HG02970 (cell line): Measurements from ENCODE around the gene ACOXL.
"Not testable (repeated sequence)": the region's sequence is repeated elsewhere in the genome, so short reads cannot be mapped to it uniquely, and the experiment has no call there.

ENCODE experiments used
- ATAC-seq: cut with Tn5 transposase; IDR thresholded peaks from one replicate; pipeline ENCODE4 v1.9.1; 2021; ENCODE audit warnings: mild to moderate bottlenecking, moderate library complexity, moderate number of reproducible peaks; ENCODE audit not compliant: unreplicated experiment, low FRiP score

The ACOXL gene

DNA sequence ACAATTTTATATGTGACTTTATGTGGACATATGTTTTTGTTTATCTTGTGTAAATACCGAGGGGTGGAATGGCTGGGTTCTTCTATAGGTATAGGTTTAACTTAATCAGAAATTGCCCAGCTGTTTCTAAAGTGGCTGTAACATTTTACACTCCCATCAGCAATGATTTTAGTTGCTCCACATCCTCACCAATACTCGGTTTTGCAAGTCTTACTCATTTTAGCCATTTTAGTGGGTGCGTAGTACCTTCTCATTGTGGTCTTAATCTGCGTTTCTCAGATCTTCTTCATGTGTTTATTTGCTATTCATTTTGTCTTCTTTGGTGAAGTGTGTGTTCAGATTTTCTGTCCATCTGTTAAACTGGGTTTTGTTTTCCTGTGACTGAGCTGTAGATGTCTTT is 292.9 kb downstream of the ACOXL start:
- no peak for ATAC-seq

DNA sequence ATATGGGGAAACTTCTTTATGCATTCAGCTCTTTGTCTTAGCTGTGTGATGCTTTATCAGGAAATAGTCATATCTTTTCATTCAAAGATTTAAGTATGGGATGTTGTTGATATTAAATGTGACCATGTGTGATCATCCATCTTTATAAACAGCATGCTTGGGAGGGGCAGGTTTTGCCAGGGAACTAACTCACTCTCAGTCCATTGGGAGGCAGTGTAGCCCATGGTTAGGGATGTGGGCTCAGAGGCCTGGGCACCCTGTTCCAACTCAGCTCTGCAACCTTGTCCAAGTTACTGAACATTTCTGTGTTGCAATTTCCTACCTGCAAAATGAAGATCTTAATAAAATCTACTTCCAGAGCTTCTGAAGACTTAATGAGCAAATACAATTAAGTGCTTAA is 296.3 kb downstream of the ACOXL start:
- ATAC-seq = no peak

DNA sequence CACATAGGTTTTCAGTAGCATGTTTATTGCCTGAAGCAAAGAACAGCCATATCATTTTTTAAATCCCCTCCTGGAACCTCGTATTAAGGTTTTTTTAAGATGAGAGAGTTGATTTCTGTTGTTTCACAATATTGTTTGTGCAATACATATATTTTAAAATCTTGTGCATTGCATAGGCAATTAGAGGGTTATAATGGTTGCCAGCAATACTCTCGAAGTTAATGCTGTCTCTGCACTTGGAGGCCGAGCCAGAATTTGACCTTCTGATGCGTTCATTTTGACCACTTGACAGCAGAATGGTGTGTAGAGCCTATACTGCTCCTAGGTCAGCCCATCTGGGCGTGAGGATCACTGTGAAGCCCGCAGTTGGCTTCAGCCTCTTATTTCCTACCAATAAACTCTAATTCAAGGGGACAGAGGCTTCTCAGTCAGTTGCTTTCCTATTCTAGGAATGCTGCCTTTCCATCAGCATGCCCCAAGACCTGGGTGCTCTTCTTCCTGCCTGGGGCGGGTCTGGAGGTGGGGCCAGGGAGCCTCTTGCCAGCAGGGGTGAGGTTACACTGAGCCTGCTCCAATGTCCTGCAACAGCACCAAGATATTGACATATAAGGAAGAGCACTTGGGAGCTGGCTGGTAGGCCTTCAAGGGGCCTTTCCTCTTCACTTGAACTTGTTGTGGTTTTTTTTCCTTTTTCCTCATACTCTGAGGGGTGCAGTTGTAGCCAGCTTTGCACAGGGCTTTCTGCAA is 297.0 kb downstream of the ACOXL start:
- no peak for ATAC-seq

DNA sequence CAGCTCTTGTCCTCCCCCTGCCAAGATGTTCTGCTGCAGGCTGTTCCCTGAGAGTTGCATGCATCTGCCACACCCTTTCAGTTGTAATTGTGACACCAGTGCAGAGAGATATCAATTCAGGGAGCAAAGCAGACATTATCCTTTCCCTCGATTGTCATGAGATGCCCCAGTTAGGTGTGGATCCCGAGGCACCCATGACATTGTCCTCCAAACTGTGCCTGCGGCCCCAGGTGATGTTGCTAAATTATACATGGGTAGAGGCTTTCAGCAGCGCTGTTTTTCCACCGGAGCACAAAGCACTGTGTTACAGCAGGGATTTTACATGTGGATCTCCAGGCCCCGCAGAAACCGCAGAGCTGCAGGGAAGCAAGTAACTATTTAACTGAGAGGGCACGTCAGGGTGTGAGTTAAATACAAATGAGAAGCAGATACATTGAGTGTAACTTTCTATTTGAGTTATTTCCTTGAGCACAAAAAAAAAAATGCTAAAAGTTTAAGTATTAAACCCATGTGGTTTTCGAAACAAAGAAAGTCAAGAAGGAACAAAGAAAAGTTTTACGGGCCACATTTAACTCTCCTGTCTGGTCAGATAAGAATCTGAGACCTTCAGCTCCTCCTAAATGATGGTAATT is 298.0 kb downstream of the ACOXL start:
- no peak for ATAC-seq

DNA sequence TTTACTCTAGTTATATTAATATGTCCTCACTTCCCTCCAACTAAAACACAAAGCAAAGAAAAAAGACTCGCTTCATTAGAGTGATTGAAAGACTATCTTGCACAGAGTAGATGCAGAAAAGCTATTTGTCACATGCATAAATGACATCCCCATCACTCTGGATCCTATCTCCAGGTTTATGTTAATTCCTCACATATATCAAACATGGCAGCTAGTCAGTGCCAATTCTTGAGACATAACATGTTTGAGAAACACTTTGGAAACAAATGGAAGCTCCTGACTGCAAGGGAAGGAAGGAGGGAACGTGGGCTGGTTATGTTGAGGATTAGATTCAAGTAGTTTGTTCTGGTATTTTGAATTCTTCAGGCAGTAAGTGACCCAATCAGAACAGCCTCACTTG is 298.6 kb downstream of the ACOXL start:
- no peak for ATAC-seq

DNA sequence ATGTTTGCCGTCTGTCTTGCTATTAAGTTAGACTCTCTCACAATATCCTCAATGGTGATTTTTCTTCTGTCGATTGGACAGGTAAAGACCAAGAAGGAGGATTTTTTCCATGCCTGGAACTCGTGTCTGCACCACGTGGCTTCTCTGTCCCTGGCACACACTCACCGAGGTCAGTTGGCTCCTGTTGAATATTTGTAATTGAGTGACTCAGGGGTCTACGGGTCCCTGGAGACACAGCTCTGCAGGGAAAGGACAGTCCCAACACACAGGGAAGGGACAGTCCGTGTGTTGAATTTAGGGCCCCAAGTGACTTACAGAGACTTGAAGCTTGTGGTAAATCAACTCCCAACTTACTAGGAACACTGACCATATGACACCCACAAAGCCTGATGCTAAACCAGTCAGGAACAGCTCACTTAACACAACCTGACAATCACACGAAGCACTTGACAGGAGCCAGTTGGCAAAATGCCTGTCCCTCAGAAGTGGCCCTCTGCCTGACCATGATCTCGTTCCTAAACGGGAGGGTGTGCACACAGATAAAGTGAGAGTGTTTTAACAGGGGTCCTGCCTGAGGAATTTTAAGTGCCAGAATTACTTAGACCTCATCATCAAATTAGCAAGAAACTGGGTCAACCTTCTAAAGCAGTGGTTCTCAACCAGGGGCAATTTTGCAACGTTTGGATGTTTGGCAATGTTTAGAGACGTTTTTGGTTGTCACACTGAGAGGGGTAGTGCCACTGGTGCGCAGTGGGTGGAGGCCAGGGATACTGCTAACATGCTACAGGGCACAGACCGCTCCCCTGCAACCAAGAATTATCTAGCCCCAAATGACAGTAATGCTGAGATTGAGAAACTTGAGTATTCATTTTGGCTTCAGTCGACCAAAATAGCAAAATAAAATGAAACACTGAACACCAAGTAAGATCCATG is 299.4 kb downstream of the ACOXL start:
- ATAC-seq = no peak

DNA sequence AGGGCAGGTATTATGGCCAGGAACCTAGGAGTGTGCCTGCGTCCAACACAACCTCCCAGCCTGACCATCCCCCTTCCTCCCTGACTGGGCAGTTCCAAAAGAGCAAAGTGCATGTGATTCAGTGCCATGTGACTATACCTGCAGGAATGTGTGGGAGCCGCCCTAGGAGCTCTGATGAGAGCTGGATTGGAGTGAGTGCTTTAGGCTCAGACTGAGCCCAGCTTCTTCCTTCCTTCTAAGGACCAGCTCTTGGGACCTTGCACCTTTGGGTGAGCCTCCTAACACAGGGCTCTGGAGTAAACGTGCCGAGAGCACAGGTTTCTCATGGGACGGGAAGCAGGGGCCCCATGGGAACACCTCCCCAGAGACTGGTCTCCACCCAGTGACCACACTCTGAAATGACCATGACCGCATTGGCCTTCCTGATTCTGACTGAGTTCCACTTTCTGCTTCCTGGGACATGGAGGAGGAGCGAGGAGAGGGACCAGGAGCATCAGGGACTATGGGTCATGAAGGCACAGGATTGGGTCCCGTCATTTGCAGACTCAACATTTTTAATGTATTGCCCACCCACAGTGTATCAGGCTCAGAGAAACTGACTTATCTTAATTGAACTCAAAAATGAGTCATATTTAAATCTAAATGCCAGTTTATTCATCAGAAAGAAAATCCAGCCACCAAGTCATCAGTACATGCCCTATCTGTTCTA is 300.5 kb downstream of the ACOXL start:
- ATAC-seq = no peak

DNA sequence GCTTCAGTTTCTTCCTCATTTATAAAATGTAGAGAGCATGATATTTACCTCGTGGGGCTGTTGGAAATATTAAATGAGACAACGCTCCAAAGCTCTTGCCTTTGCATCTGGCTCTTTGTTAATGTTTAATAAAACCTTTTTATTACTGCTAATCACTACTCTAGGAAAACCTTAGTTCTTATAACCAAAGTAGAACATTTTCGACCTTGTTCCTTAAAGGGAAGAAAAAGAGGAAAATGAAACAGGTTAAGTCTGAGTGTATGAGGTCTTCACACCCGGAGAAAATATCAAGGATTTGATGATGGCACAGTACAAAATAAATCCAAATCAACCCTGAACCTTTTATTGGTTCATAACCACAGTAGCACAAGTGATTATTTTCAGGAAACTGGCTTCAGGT is 301.8 kb downstream of the ACOXL start:
- no peak for ATAC-seq

DNA sequence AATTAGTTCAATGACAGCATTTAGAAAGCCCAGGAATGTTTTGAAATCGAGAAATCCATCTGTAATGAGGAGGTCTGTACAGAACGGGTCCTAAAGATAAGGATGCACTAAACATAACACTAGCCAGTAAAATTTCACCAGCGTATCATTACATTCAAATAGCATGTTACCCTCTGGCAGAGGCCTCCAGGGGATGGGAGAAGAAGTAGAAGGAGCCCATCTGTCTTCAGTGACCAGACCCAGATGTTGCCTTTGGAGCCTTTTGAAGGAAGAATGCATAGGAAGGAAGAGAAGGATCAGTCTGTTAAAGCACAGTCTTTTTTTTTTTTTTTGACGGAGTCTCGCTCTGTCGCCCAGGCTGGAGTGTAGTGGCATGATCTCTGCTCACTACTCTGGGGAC is 302.2 kb downstream of the ACOXL start:
- ATAC-seq = no peak

DNA sequence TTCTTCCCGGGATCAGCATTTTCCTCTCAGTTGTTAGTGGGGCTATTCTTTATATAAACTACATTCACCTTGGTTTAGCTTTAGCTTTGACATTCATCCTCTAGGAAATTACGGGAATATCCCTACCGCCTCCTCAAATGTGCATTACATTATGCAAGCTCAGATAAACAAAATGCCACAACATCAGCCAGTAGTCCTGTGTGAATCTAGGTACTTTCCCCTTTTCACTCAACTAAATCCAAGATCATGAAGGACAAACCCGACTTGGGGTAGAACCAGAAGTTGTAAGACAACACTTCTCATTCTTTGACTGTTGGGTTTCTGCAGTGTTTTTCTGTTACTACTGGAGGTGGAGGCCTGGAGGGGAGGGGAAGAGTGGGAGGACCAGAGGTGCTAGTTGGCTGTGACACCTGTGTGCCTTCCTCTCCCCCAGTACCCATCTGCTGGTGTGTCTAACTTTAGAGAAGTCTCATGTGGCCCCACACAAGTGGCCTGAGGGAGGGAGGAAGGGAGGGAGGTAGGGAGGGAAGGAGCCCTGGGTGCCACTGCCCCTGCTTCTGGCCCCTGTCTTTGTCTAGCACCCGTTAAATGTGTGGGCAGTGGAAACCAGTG is 303.6 kb downstream of the ACOXL start:
- ATAC-seq = no peak

DNA sequence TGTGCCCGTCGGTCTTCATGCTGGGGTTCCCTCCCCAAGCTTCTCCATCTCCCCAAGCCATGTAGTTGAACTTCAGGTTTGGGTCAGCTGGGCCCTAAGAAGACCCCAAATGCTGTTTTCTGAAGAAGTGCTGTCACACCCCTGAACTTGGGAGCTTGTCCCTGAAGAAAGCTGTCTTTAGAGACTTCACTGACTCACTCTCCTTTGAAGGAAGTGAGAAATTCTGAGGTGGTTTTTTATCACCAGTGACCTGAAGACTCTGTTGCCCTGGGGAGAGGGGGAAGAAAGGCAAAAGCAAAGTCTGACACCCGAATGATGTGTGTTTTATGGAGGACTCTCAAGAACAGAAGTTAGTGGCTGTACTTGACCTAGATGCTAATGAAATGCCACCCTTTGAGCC is 304.8 kb downstream of the ACOXL start:
- no peak for ATAC-seq

DNA sequence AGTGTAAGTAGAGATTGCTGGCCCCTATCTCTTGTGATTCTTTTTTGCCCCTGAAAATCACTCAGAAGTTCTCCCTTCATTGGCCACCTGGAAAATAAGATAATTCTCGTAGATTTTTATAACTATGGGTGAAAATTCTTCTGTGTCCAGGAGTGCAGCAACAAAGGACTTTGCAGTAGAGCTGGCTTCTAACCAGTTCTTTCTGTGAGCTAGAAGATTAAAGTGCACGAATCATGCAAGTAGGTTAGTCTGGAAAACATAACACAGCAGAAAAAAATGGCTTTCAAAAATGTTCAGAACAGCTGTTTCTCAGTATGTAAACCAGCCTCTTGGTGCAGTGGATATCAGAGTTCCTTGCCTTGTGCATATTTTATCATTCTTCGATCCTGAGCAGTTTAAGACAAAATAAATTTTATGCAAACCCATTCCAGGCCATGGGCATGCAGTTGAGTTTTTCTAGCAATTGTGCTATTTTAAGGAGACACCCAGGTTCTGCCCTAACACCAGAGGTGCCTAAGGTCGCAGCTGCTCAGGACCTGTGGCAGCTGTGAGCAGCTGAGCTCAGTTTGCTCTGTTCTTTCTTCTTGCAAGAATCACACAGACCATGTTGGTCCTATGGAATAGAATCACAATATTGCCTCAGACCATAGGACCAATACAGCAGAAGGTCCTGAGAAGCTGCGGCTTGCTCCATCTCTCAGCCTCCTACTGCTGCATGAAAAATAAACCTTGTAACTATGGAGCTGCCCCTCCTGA is 307.4 kb downstream of the ACOXL start:
- no peak for ATAC-seq

DNA sequence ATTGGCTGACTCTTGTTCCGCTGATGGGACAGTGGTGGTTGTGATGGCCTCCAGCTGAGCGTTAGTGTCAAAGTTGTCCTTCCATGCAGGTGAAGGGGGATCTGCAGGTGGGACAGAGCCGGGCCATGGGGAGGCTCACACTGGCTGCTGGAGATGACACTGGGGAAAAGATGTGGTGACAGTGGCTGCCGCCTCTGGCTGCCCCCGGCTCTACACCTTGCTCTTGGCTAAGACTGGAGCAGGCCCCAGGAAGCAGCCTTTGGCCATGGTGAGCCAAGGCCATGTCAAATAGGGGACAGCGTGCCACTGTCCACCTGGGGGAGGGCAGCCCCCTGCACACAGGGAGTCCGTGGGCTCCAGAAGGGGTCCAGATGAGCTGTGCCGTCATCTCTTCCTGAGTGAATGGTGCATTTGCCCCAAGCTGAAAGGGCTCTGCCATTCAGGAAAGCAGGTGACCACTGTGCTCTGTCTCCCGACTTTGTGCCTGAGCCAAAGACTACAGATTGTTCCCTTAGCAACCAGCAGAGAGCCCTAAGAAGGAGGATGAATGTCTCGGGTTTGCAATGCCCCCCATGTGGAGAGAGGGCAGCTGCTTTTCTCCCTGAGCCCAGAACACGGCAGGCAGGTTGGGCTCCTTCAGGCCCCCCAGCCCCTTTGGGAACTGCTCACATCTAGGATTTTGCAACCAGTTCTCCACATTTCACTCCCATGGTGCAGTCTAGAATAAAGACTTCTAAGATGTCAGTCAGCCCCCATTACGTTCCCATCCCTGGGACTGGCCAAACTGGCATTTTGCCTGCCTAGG is 309.2 kb downstream of the ACOXL start:
- ATAC-seq = no peak

DNA sequence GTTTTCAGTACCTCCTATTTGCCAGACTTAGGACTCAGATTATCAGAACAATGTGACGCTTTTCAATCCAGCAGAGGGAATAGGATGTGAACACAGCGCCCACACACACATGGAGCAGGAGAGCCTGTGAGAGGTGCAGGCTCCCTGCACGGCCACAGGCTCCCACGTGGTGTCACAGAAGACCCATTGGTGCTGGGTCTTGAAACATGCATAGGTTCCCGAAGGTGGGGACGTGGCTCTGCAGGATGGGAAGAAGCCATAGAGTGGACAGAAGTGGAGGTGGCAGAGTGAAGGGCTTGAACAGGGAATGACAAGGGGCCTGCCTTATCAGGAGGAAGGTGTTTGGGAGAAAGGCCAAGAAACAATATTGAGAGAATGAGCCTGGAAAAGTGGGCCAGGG is 309.9 kb downstream of the ACOXL start:
- no peak for ATAC-seq

DNA sequence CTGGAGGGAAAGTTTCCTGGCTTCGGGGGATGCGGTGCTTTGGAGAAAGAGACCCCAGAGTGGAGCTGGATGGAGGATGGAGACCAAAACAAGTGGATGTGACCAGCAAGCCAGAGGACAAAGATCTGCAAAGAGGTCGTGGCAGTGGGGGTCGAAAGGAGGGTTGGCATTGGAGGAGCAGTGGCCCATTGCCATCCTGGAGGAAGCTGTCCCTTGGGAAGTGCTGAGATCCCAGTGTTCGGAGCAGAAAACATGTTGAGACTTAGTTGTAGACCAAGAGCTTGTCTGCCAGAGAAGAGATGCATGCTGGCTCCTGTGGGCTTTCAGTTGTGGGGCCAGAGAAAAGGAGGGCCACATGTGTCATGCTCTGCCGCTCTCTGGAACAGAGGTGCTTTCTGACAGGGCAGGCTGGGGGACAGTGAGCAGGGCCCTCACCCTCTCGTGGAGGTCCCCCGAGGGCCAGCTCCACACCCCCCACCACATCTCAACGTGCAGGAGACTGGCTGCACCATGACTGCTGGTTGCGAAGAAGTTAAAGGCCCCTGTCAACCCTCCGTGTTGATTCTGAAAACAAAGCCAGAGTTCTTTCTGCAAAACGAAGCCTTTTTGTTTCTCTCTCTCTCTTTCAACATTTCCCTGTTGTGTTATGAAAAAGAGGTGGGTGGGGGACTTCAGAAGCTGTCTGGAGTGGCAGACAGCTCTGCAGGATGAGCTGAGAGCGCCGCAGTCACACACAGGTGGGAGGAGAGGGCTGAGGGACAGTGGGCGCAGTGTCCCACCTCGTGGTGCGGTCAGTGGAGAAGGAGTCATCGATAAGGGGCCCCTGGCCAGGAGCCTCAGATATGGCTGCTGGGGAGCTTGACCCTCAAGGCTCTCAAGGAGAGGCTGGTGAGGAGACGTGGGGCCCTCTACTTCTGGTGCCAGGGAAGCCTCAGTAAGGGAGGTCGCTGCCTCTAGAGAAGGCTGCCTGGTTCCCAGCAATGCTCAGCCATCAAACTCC is 310.7 kb downstream of the ACOXL start:
- ATAC-seq = no peak

DNA sequence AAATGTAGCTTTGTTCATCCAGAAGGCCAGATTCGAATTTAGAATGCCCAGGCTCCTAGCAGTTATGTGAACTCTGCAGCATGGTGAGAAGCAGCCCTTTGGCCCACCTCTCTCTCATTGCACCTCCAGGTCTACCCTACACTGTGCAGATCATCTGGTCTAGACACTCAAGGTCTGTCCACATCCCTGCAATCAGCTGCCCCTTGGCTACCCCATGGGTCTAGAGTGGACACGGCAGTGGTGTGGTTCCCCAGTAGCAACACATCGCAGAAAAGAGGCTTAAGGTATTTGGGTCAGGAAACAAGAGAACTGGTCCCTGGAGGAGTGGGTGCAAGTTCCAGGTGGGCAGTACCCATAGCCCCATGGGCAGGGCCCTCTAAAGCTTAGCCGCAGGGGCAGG is 311.7 kb downstream of the ACOXL start:
- no peak for ATAC-seq

DNA sequence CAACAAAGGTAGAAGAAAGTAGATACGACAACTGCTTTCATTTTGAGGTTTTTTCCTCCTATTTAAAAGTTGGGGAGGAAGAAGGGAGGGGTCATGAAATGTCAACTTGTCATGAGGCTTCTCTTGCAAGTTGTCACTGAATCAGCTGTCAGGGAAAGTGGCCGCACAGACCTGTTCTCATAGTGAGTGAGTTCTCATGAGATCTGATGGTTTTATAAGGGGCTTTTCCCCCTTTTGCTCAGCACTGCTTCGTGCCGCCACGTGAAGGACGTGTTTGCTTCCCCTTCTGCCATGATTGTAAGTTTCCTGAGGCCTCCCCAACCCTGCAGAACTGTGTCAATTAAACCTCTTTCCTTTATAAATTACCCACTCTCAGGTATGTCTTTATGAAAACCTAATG is 312.9 kb downstream of the ACOXL start:
- ATAC-seq = not testable (repeated sequence)
